ENCODE results near the gene SHANK2.
A peak's percentile ranks its signal among the peaks of the same experiment; 100 is the strongest.
"Not testable (repeated sequence)": the region's sequence is repeated elsewhere in the genome, so short reads cannot be mapped to it uniquely, and the experiment has no call there.

Gene SHANK2

DNA sequence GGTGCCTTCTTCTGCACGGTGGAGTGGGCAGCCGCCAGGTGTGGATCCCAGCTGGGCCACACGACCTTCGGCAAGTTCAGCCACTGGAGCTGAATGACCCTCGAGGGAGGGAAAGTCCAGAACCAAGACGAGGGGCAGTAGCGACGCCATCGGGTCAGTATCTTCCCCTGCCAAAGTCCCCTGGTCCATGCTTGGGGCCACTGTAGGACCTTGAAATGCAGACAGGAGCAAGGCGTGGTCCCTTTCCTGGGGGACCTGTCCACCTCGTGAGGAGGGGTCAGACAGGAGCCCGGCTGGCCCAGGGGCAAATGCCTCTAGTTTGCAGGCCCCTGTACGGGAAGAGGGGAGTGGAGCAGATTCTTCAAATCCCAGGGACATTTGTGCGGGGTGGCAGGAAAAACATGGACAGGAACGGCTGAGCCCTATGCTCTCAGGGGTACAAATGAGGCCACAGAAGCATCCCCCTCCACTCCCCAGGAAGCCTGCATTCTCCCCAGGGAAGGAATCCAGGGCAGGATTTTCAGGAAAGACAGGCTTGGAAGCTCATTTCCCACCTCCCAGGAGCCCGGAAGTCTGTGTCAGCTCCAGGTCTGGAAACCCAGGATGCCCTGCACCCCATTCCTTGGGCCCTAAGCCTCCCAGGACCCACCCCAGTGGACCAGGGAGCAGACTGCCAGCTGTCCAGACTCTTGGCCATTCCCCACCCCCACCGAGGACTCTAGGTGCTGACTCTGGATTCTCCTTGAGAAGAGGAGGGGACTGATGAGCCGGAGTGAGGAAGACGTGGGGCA is 6.6 kb downstream of the SHANK2 start:
- no peak for DNase-seq

DNA sequence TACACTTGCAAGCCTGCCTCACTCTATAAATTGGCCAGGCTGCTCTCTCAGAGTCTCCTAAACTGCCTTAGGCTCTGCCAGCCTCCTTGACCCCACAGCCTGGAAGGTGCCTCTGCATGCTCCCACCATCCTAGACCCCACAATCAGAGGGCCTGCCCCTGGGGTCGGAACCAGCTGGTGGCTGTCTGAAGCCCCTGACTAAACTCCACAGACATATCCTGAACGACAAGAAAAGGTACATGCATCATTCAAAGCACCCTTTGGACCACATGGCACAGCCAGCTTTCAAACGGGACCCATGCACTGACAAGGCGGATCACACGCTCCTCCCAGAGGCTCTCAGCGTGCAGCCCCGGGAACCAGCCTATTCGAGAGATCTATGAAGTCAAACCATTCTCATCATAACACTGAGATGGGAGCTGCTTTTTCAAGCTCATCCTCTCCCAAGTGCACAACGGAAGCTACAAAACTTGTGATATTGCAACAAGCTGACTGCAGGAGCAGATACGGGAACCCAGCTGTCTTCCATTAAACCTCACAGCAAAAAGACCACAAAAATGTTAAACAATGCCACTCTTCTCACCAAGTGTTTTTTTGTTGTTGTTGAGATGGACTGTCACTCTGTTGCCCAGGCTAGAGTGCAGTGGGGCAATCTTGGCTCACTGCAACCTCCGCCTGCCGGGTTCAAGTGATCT is 8.1 kb downstream of the SHANK2 start:
- DNase-seq, result no peak

DNA sequence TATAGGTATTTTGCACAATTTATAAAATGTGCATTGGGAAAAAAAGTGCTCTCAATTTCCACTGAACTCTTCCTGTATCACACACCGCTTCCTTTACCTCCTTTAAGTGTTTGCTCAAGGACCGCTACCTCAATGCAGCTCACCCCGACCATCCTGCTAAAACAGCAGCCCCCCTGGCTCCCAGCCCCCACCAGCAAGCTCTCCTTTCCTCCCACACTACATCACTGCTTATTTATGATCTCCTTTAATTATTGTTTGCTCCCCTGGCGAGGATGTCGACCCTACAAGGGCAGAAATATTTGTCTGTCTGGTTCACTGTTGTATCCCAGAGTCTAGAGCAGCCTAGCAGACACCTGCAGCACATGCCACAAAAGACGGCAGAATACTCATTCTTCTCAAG is 10.0 kb downstream of the SHANK2 start:
- DNase-seq, result no peak

DNA sequence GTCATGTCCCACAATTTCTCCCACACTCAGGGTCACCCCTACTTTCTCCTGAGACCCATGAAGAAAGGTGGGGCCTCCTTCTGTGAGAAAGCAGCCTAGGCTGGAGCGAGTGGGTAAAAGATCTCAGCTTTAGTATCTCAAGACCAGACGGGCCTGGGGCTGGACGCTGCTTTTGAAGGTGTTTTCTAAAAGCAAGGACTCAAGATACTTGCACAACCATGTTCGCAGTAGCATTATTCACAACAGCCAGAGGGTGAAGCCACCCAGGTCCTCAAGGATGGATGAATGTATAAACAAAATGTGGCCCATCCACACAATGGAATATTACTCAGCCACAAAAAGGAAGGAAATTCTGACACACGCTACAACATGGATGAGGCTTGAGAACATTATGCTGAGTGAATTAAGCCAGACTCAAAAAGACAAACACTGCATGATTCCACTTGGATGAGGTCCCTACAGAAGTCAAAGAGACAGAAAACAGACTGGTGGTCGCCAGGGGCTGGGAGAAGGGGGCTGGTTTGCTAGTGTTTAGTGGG is 10.6 kb downstream of the SHANK2 start:
- DNase-seq, result no peak

DNA sequence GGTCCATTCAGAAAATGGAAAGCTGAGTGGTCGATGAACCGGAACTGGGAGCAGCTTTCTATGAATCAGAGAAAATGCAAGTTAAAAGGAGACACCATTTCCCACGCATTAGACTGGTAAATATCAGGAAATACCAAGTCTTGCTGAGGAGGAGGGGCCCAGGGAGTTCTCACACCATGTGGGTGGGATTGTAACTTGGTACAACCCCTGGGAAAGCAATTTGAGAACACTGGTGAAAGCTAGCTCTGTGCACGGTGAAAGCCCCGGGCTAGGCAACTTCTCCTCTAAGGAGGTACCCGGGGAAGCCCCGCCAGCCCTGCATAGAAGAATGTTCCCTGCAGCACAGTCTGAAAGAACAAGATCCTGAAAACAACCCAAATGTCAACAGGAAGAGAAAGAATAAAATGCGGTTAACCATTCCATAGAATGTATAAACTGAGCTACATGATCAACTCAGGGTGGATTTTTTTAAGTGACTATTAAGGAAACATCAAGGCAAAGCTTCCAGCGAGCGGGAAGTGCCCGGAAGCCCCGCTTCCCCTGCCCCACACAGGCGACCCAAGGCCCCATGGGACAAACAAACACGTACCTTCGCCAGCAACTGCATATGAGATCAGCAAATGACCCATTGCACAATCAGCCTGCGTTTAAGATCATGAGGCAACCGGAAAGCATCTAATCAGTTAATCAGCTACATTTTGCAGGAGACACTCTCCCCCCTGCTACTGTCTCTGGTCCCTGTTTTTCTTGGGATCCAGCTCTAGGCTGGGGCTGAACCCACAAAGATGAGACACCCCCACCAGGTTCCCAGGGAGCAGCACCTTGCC is 11.3 kb downstream of the SHANK2 start:
- DNase-seq, result peak; percentile 7 to 19

DNA sequence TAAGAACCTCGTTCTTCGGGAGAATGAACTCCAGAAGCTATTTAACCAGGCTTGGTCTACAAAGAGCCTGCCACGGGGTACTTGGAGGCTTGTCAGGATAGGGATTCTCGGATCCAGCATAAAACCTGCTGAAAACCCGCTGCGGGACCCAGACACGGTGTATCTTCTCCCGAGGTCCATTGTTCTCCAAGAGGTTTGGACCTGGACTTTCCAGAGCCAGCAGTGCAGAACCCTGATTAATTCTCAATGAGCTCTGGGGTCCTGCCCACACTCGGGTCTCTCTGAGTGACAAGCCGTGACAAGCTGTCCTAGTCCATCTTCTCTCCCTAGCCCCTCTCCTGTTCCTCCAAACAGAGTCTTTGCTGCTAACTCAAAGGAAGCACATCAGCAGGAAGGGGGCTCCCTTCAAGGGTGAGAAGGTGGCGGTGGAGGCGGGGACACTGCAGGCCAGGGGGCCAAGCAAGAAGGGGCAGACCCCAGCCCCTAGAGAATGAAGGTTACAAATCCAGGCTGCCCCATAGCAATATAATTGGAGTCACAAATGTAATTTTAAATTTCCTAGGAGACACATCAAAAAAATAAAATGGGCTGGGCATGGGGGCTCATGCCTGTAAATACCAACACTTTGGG is 12.2 kb downstream of the SHANK2 start:
- no peak for DNase-seq

DNA sequence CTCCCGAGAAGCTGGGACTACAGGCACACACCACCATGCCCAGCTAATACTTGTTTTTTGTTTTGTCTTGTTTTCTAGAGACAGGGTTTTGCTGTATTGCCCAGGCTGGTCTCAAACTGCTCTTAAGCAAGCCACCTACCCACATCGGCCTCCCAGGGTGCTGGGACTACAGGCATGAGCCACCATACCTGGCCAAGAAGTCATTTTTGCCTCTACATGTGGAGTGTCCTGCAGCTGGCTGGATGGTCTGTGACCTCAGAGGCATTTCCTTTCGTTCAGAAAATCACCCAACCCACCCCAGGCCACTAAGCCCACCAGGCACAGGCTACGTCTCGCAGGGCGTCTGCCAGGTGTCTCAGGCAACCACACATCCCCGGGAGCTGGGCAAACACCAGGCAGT is 12.8 kb downstream of the SHANK2 start:
- DNase-seq, result no peak

DNA sequence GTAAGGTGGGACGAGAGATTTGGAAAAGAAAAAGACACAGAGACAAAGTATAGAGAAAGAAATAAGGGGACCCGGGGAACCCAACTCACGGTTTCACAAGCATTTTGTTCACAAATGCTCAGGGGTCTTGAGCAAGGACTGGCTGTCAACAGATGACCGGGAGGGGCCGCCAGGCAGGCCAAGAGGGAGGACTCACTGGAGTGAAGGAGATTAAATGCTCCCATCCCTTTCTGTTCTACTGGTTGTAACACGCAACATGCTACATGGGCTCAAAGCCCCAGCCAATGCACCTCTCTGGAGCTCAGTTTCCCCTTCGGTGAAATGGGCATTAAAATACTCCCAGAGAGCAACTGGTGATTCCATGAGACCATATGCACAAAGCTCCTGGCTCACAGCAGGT is 13.4 kb downstream of the SHANK2 start:
- no peak for DNase-seq

DNA sequence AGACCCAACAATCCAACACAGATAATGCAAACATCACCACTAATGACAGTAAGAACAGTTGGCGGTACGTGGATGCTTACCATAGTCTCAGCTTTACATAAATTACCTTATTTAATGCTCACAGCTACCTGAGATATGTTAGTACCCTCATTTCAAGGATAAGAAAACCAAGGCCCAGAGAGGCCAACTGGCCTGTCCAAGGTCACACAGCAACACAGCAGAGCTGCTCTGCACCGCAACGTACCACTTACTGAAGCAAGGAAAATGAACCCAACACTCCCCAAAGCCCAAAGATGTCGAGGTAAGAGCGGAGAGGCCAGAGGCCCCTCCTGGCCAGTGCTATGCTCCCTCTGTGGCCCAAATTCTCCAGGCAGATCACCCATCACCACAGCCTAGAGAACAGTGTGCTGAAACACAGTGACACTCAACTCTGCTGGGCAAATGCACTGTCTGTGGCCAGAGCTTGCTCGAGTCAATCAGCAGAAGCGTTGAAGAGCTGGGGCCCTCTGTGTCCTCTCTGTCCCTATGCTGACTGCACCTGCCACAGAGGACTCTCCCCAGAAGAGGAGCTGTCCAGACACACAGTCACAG is 14.0 kb downstream of the SHANK2 start:
- no peak for DNase-seq

DNA sequence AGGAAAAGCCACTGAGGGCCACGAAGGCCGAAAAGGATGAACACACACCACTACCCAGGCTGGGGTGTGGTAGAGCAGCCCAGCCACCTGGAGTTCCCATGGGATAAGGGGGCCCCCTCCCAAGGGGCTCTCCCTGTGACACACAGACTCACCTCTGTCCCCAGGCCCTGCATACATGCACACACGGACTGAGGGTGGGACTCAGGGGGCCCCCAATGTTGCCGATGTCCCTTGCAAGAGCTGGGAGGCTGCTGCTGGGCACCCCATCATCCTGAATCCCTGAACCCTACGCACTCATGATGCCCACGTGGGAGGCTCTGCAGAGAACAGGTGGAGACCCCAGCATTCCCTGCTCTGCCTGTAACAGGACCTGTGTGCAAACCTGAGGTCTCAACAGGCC is 14.5 kb downstream of the SHANK2 start:
- no peak for DNase-seq

DNA sequence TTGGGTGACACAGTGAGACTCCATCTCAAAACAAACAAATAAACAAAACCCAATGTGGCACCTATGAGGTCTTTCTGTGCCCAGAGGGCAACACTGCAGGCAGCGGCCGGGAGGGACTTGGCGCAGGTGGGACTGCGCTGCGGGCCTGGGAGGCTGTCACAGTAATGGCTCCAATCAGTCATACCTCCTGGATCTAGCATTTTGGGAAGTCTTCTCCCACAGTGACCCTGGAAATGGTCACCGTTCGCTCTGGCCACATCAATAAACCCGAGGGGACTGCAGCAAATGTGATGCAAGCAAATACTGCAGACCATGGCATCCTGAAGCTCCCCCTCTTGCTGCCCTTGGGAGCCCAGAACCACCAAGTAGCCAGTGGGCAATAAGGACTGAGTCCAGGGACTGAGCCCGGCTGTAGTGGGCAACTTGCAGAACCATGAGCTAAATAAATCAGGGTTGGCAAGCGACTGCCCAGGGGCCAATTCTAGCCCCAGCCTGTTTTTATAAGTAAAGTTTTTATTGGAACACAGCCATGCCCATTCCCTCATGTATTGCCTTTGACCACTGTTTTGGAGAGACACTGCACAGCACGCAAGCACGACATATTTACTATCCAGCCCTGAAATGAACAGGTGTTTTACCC is 15.4 kb downstream of the SHANK2 start:
- DNase-seq, result no peak

DNA sequence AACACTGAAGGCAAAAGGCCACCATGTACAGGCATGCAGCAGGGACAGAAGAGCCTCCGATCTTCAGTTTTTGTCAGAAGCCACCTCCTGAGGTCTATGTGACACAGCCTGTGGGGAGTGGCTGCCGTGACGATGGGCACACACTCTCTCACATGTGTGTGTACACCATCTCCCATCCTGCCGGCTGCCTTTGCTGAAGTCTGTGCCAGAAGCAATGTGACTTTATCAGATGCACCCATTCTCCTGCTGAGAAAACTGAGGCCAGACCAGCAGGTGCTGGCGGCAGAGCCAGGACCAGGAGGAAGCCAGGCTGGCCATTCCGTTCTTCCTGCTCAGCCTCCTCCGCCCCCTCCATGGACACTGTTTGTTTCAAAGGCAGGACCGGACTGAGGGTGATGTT is 16.7 kb downstream of the SHANK2 start:
- no peak for DNase-seq

DNA sequence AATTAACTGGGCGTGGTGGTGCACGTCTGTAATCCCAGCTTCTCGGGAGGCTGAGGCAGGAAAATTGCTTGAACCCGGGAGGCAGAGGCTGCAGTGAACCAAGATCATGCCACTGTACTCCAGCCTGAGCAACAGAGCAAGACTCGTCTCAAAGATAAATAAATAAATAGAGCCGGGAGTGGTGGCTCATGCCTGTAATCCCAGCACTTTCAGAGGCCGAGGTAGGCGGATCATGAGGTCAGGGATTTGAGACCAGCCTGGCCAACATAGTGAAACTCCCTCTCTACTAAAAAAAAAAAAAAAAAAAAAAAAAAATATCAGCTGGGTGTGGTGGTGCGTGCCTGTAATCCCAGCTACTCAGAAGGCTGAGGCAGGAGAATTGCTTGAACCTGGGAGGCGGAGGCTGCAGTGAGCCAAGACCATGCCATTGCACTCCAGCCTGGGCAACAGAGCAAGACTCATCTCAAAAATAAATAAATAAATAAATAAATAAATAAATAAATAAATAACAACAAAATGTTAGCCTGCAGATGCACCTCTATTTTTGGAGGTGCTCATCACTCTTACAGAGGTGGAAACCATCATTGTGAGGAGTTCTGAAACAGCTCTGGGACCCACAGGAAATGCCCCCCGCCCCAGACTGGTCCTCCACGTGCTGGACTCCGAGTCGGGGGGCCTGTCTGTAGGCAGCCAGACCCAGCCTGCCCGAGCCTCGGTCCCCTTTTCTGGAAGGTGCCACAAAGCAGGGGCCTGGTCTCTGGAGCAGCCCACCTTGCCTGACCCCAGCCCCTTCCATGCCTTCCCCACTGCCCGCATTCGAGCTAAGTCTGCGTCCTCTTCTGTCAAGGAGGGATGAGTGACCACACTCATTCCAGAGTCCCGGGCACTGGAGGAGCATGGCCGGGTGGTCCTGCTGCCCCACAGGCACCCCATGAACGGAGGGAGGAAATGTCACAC is 18.2 kb downstream of the SHANK2 start:
- DNase-seq, result not testable (repeated sequence)

DNA sequence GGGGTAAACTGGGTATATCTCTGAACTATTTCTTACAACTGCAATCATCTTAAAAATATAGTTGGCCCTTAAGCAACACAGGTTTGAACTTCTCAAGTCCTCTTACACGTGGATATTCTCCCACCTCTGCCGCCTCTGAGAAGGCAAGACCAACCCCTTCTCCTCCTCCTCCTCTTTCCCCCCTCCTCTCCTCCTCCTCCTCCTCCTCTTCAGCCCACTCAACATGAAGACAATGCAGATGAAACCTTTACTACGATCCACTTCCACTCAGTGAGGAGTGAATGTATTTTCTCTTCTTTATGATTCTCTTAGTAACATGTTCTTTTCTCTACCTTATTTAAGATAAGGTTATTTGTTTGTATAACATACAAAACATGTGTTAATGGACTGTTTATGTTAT is 20.0 kb downstream of the SHANK2 start:
- no peak for DNase-seq

DNA sequence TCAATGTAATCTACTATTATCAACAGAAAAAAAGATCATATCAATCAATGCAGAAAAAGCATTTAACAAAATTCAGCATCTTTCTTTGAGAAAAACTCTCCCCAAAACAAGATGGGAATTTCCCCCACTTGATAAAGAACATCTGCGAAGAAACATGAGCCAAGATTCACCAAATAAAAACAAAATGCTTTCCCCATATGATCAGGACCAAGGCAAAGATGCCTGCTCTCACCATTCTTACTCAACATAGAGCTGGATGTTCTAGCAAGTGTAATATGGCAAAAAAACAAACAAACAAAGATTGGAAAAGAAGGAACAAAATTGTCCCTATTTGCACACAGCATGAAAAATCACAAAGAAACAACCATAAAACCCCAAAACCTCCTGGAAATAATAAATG is 23.4 kb downstream of the SHANK2 start:
- no peak for DNase-seq

DNA sequence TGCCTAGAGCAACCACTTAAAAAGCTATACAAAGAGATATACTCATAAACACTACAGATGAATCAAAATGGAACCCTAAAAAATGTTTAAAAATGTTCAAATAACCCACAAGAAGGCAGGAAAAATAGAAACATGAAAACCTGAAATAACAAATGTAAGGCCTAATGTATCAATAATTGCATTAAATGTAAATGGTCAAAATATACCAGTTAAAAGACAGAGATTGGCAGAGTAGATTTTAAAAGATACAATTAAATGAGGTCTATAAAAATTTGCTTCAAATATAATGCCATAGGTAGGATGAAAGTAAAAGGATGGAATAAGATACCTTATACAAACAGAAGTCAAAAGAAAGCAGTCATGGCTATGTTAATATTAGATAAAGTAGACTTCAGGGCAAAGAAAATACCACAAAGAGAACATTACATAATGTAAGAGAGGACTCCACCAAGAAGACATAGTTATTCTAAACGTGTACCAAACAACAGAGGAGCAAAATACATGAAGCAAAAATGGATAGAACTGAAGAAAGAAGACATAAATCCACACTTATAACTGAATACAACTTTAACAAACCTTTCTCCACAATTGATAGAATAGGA is 25.2 kb downstream of the SHANK2 start:
- DNase-seq, result no peak

DNA sequence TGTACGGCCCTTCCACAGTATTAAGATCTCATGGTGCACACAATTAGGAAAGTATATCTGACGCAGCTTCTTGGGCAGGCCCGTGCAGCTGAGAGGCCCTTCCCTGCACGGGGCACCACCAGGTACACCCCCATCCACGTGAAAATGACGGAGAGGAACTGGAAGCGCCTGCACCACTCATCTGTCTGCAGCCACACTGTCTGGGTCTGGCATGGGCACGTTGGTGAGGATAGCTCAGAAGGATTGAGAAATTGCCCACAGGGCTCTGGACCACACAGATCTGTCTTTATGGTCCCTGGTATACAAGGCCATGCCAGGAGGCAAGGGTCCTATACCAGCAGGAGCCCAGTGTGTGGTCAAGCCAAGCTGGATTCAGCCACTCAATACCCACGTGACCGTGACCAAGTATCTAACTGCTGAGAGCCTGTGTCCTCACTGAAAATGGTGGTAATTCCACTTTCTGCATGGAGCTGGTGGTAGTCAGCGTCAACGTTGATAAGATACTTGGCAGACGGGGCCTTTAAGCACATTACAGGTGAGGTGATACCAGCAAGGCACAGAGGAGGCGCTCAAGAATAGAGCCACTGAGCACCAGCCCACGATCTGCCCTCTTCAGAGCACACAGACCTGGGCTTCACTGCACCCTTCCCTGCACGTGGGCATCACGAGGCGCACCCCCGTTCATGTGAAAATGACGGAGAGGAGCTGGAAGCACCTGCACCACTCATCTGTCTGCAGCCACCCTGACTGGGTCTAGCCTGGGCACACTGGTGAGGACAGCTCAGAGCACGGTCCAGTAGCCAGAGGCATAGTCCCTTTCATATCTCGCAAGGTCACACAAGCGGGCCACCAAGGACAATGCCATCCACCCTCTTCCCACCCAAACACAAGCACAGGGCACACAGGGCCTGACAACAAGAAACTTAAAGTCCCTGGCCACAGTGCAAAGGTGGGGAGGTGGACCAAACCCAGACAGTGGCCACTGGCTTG is 28.4 kb downstream of the SHANK2 start:
- DNase-seq, result no peak

DNA sequence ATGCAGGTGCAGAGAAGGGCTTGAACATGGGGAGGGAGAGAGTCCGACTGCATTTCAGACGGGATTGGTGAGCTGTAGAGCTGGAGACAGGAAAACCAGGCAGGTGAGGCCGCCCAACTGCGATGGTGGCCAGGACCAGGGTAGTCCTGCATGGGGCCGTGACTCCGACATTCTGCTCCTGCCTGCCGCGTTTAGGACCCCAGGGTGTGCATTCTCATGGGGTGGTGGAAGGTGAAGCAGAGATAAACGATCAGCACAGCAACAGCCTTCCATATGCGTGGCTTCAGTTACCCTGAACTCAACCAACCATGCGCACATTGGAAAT is 29.3 kb downstream of the SHANK2 start:
- DNase-seq, result no peak

Measured in inflammatory macrophage (primary cell).